ENCODE results near the gene PRKCE. TPM values are rescaled to one million over a fixed set of nuclear protein-coding genes. Genes with fewer than 3 reads are reported as not detected.

The PRKCE gene
- total RNA-seq, 1 experiment from 2014 or later = 14.8 TPM

- H3K9ac ChIP-seq (ENCODE audit: low read length) = no peak overlapping the region
- ChIA-PET RAD21 (ENCODE audit: low non-redundant PET in 1 of 2, low total read pairs in 2 of 2, uncharacterized antibody in 2 of 2, unreplicated experiment in 2 of 2) (no interaction called here), POLR2A (no interaction called here), CTCF (no interaction called here)
- intact Hi-C loops (cut with micrococcal nuclease) = no loop called here
- no peak overlapping the region for H2AFZ ChIP-seq (ENCODE audit: low read depth, low read length, poor library complexity, severe bottlenecking)
- no peaks in the 10 kb centered on the region for H4K20me1 ChIP-seq (ENCODE audit: insufficient read depth)
- no peaks in the 10 kb centered on the region for H3K79me2 ChIP-seq (ENCODE audit: insufficient read depth, low read length)
- ATAC-seq (no peak), DNase-seq (ENCODE audit: low read depth, low spot score) (no peak)
- H3K27ac ChIP-seq (ENCODE audit: low read depth, low read length) = no peak overlapping the region
- no peak overlapping the region for H3K4me3 ChIP-seq (replicated peaks in 1 of 2; ENCODE audit: low read depth in 1 of 2, low read length in 2 of 2)
- no peaks in the 10 kb centered on the region for H3K36me3 ChIP-seq (ENCODE audit: control insufficient read depth in 1 of 2, insufficient read depth in 2 of 2, low read length in 2 of 2)
- H3K4me1 ChIP-seq (ENCODE audit: control insufficient read depth in 1 of 2, insufficient read depth in 2 of 2, low read length in 2 of 2) = no peaks in the 10 kb centered on the region
- TF ChIP-seq POLR2AphosphoS5 (IDR thresholded peaks at IDR 0.05; ENCODE audit: low read depth, low read length) (no peak), ZNF274 (IDR thresholded peaks at IDR 0.05; ENCODE audit: low read depth, low read length) (no peak), ELF1 (IDR thresholded peaks at IDR 0.05; ENCODE audit: borderline replicate concordance, low read depth) (no peak)
- BruUV-seq (replicated peaks) = no TSS peak
- H3K4me2 ChIP-seq (ENCODE audit: low read length) = no peak overlapping the region
- H3K9me2 ChIP-seq (ENCODE audit: insufficient read depth) = no peaks in the 10 kb centered on the region
- H3K27me3 ChIP-seq (ENCODE audit: insufficient read depth, low read length) = no peaks in the 10 kb centered on the region
- no peaks in the 10 kb centered on the region for H3K9me3 ChIP-seq (ENCODE audit: control insufficient read depth in 1 of 2, insufficient read depth in 1 of 2, low read depth in 1 of 2, low read length in 2 of 2)
These were observed 24.9 kb upstream of the PRKCE start for GRCh38 chr2:45626387-45627221.

- Histone ChIP-seq H3K4me2 (ENCODE audit: low read length) (no peak overlapping the region), H4K20me1 (ENCODE audit: insufficient read depth) (no peaks in the 10 kb centered on the region), H3K27ac (ENCODE audit: low read depth, low read length) (no peak overlapping the region), H2AFZ (ENCODE audit: low read depth, low read length, poor library complexity, severe bottlenecking) (no peak overlapping the region), H3K36me3 (ENCODE audit: control insufficient read depth in 1 of 2, insufficient read depth in 2 of 2, low read length in 2 of 2) (no peaks in the 10 kb centered on the region), H3K27me3 (ENCODE audit: insufficient read depth, low read length) (no peaks in the 10 kb centered on the region), H3K9me2 (ENCODE audit: insufficient read depth) (no peaks in the 10 kb centered on the region), H3K4me1 (ENCODE audit: control insufficient read depth in 1 of 2, insufficient read depth in 2 of 2, low read length in 2 of 2) (no peaks in the 10 kb centered on the region), H3K4me3 (replicated peaks in 1 of 2; ENCODE audit: low read depth in 1 of 2, low read length in 2 of 2) (no peak overlapping the region), H3K9ac (ENCODE audit: low read length) (no peak overlapping the region), H3K79me2 (ENCODE audit: insufficient read depth, low read length) (no peaks in the 10 kb centered on the region), H3K9me3 (ENCODE audit: control insufficient read depth in 1 of 2, insufficient read depth in 1 of 2, low read depth in 1 of 2, low read length in 2 of 2) (no peaks in the 10 kb centered on the region)
- ChIA-PET RAD21 (ENCODE audit: low non-redundant PET in 1 of 2, low total read pairs in 2 of 2, uncharacterized antibody in 2 of 2, unreplicated experiment in 2 of 2) (no interaction called here), POLR2A (no interaction called here), CTCF (no interaction called here)
- DNase-seq (ENCODE audit: low read depth, low spot score) (no peak), ATAC-seq (no peak)
- intact Hi-C loops (cut with micrococcal nuclease) = no loop called here
- no TSS peak for BruUV-seq (replicated peaks)
- TF ChIP-seq CTCF (IDR thresholded peaks at IDR 0.05 in 2 of 3, conservative IDR thresholded peaks at IDR 0.05 in 1 of 3; ENCODE audit: borderline replicate concordance in 1 of 3, insufficient read depth in 1 of 3, low read depth in 2 of 3, low read length in 2 of 3) (no peak), YY1 (IDR thresholded peaks at IDR 0.05; ENCODE audit: extremely low read depth, insufficient replicate concordance, low read depth, low read length) (no peak), SRF (IDR thresholded peaks at IDR 0.05; ENCODE audit: low read depth) (no peak), EGR1 (IDR thresholded peaks at IDR 0.05; ENCODE audit: low read depth) (no peak), EZH2 (IDR thresholded peaks at IDR 0.05) (no peak), MAX (IDR thresholded peaks at IDR 0.05) (no peak), TCF7L2 (IDR thresholded peaks at IDR 0.05; ENCODE audit: borderline replicate concordance, extremely low read depth, insufficient read depth, insufficient read length) (no peak), ELF1 (IDR thresholded peaks at IDR 0.05; ENCODE audit: borderline replicate concordance, low read depth) (no peak), ZNF274 (IDR thresholded peaks at IDR 0.05; ENCODE audit: low read depth, low read length) (no peak), ZFX (IDR thresholded peaks at IDR 0.05) (no peak), ZBTB33 (IDR thresholded peaks at IDR 0.05; ENCODE audit: extremely low read depth, insufficient replicate concordance, low read length) (no peak), FOSL1 (IDR thresholded peaks at IDR 0.05; ENCODE audit: low read depth) (no peak)
These were observed 23.6 kb upstream of the PRKCE start for GRCh38 chr2:45627911-45628310.
